ENCODE results near the gene TOLLIP.

DNA sequence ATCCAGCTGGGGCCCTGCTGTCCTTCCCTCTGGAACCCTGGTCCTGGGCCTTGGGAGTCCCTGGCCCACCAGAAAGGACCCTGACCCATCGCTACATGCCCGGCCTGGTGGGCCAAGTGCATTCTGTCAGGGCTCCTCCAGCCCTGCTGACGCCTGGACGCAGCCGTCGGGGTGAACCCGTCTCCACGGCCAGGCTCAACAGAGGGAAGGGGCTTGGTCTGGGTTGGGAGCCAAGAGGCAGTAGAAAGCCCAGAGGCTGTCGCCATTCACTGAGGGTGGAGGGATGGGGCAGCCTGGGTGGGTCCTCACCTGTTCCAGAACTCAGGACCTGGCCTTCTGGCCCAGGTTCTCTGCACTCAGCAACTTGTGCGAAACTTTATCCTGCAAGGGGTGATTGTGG lies 39.0 kb downstream of the TOLLIP start:
- TF ChIP-seq, protein P1, sequence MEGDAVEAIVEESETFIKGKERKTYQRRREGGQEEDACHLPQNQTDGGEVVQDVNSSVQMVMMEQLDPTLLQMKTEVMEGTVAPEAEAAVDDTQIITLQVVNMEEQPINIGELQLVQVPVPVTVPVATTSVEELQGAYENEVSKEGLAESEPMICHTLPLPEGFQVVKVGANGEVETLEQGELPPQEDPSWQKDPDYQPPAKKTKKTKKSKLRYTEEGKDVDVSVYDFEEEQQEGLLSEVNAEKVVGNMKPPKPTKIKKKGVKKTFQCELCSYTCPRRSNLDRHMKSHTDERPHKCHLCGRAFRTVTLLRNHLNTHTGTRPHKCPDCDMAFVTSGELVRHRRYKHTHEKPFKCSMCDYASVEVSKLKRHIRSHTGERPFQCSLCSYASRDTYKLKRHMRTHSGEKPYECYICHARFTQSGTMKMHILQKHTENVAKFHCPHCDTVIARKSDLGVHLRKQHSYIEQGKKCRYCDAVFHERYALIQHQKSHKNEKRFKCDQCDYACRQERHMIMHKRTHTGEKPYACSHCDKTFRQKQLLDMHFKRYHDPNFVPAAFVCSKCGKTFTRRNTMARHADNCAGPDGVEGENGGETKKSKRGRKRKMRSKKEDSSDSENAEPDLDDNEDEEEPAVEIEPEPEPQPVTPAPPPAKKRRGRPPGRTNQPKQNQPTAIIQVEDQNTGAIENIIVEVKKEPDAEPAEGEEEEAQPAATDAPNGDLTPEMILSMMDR (IDR thresholded peaks at IDR 0.05) = no peak
- TF ChIP-seq, protein P2, sequence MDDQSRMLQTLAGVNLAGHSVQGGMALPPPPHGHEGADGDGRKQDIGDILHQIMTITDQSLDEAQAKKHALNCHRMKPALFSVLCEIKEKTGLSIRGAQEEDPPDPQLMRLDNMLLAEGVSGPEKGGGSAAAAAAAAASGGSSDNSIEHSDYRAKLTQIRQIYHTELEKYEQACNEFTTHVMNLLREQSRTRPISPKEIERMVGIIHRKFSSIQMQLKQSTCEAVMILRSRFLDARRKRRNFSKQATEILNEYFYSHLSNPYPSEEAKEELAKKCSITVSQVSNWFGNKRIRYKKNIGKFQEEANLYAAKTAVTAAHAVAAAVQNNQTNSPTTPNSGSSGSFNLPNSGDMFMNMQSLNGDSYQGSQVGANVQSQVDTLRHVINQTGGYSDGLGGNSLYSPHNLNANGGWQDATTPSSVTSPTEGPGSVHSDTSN (IDR thresholded peaks at IDR 0.05) = no peak
- TF ChIP-seq RFX5 (IDR thresholded peaks at IDR 0.05) = no peak
- TF ChIP-seq POLR2A (IDR thresholded peaks at IDR 0.05; ENCODE audit: low read length) = no peak
- TF ChIP-seq RNF2 (IDR thresholded peaks at IDR 0.05; ENCODE audit: borderline replicate concordance, low read depth) = no peak

All from A549 (cell line).